Mucosa of rectum (tissue), 2 donors: Measurements from ENCODE around the gene CD37.
A peak's percentile ranks its signal among the peaks of the same experiment; 100 is the strongest.

ENCODE experiments used
- H3K27ac ChIP-seq, 2 donors: one replicate each; pipeline ENCODE4 v1.7.0; 2013; ENCODE audit warnings: inconsistent platforms in 2 of 2, low read depth in 2 of 2, low read length in 2 of 2
- H3K27me3 ChIP-seq, 2 donors: one replicate each; pipeline ENCODE4 v1.7.0; 2013; ENCODE audit warnings: low read length in 2 of 2; ENCODE audit not compliant: control insufficient read depth in 2 of 2, insufficient read depth in 2 of 2
- H3K36me3 ChIP-seq, 2 donors: one replicate each; pipeline ENCODE4 v1.7.0; 2013; ENCODE audit warnings: low read length in 2 of 2; ENCODE audit not compliant: control insufficient read depth in 2 of 2, insufficient read depth in 2 of 2
- H3K4me1 ChIP-seq, 2 donors: one replicate each; pipeline ENCODE4 v1.7.0; 2013; ENCODE audit warnings: low read length in 2 of 2, mild to moderate bottlenecking in 1 of 2; ENCODE audit not compliant: control insufficient read depth in 2 of 2, insufficient read depth in 2 of 2
- H3K4me3 ChIP-seq, 2 donors: one replicate each; pipeline ENCODE4 v1.7.0; 2013; ENCODE audit warnings: low read length in 2 of 2
- H3K9ac ChIP-seq, 2 donors: one replicate each; pipeline ENCODE4 v1.7.0; 2013; ENCODE audit warnings: low read length in 2 of 2, low read depth in 1 of 2, mild to moderate bottlenecking in 1 of 2
- H3K9me3 ChIP-seq, 2 donors: one replicate each; pipeline ENCODE4 v1.7.0; 2013; ENCODE audit warnings: low read length in 2 of 2; ENCODE audit not compliant: control insufficient read depth in 2 of 2
- donor health status: healthy.
- donor health status: Normal muscosa, but diverticular disease.

Gene CD37

DNA sequence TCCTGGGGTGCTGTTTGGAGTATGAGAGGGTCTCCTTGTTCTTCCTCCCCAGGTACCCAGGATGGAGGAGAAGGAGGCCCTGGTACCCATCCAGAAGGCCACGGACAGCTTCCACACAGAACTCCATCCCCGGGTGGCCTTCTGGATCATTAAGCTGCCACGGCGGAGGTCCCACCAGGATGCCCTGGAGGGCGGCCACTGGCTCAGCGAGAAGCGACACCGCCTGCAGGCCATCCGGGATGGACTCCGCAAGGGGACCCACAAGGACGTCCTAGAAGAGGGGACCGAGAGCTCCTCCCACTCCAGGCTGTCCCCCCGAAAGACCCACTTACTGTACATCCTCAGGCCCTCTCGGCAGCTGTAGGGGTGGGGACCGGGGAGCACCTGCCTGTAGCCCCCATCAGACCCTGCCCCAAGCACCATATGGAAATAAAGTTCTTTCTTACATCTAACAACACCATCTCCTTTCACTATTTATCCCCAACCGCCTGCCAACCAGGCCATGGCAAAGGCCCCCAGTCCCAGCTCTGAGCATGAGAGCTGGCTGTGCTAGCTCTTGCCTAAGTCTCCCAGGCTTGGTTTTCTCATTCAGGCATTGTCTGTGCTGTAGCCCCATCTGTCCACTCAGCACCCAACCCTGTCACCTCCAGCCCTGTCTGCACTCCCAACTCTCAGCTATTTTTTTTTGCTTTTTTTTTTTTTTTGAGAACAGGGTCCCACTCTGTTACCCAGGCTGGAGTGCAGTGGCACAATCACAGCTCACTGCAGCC, 39.6 kb downstream of the CD37 start:
- Histone ChIP-seq H3K27me3 (peaks cover 0 to 2% of the 10 kb centered on the region in 2 donors), H3K27ac (no peak overlapping the region), H3K4me1 (no peaks in the 10 kb centered on the region), H3K9ac (no peak overlapping the region), H3K4me3 (no peak overlapping the region), H3K9me3 (peaks cover 0 to under 1% of the 10 kb centered on the region in 2 donors), H3K36me3 (no peaks in the 10 kb centered on the region)

DNA sequence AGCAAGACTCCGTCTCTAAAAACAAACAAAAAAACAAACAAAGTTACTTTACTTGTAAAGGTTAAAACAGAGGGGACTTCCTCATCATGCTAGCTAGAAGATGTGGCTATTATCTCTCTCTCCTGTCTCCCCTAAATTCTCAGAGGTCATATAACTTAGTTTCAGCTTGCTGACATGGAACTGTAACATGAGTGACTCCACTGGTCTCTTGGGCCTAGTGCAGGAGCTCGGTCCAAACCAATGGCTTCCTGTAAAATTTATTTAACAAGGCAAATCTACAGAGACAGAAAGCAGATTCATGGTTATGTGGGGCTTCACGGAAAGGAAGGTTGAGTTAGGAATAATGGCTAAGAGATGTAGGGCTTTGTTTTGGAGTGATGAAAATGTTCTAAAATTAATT, 43.3 kb downstream of the CD37 start:
- no peaks in the 10 kb centered on the region for H3K36me3 ChIP-seq

DNA sequence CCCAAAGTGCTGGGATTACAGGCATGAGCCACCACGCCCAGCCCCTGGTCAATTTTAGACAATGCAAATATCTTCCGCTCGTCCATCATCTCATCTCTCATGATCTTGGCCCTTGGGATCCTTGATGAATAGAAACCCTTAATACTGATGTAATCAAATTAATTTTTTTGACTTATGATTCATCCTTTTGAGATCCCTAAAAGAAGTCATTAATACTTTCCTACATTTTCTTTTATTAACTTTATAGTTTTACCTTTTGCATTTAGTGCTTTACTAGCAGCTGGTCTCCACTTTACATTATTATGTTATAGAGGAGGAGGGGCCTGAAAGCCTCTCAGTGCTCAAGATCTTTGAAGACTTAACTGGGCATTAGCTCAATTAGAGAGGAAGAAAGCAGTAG, 45.2 kb downstream of the CD37 start:
- Histone ChIP-seq H3K9me3 (peaks cover 5 to 6% of the 10 kb centered on the region in 2 donors), H3K27me3 (peaks cover 0 to 2% of the 10 kb centered on the region in 2 donors), H3K4me3 (no peak overlapping the region), H3K27ac (no peak overlapping the region), H3K4me1 (no peaks in the 10 kb centered on the region), H3K36me3 (no peaks in the 10 kb centered on the region), H3K9ac (no peak overlapping the region)

More for the DNA sequence above, 43.3 kb downstream of the CD37 start:
- H3K9ac ChIP-seq: no peak overlapping the region
- H3K27ac ChIP-seq: no peak overlapping the region
- H3K4me1 ChIP-seq: no peaks in the 10 kb centered on the region
- H3K4me3 ChIP-seq: no peak overlapping the region
- H3K27me3 ChIP-seq: peaks cover 0 to 2% of the 10 kb centered on the region in 2 donors
- H3K9me3 ChIP-seq: peaks cover 5 to 6% of the 10 kb centered on the region in 2 donors

DNA sequence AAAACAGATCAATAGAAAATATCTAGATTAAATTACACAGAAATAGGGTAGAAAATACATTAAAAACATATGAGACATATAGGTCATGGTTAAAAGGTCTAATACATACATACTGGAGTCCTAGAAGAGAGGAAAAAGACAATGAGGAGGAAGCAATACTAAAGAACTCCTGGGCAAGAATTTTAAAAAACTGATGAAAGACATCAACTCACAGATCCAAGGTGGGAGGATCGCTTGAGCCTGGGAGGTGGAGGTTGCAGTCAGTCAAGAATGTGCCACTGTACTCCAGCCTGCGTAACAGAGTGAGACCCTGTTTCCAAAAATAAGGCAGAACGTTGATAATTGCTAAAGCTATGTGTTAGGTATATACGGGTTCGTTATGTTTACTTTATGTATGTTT, 47.4 kb downstream of the CD37 start:
- Histone ChIP-seq H3K4me1 (no peaks in the 10 kb centered on the region), H3K27ac (no peak overlapping the region), H3K27me3 (no peaks in the 10 kb centered on the region), H3K9me3 (peaks cover 5 to 6% of the 10 kb centered on the region in 2 donors), H3K36me3 (no peaks in the 10 kb centered on the region), H3K9ac (no peak overlapping the region), H3K4me3 (no peak overlapping the region)

DNA sequence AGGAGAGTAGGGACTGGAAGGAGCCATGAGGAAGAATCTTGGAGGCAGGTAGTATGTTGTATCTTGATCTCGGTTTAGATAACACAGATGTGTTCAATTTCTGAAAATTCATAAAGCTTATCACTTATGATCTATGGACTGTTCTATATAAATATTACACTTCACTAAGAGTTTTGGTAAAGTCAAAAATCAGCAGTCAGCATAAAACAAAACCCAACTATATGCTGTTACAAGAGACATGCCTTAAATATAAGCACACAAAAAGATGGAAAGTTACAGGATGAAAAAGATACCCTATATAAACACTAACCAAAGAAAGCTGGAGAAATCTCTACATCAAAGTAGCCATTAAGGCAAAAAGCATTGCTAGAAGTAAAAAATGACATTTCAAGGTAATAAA, 48.4 kb downstream of the CD37 start:
- Histone ChIP-seq H3K27ac (no peak overlapping the region), H3K36me3 (no peaks in the 10 kb centered on the region), H3K4me1 (no peaks in the 10 kb centered on the region), H3K9ac (no peak overlapping the region), H3K4me3 (no peak overlapping the region), H3K27me3 (no peaks in the 10 kb centered on the region), H3K9me3 (peaks cover 5 to 6% of the 10 kb centered on the region in 2 donors)

DNA sequence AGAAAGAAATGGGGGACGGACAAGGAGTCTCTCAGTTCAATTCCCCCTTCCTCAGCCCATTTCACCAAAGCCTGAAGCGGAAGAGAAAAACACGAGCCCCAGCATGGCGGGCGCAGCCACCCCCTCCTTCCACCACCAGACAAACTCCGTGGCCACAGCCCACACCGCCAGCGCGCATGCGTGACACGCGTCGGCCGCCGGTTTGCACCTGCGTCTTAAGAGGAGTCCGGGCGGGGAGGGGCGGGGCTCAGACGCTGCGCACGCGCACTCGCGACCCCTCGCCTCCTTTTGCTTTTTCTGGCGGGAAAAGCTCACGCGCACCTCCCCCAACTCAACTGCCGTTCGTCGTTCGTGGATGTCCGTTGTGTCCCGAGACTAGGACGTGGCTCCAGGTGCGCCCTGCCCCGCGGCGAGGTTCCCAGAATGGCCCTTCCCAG, 52.7 kb downstream of the CD37 start, which contains the start of gene KASH5:
Gene KASH5, plus strand, starts transcription at position 314 of the 437 bp plus-strand sequence. CDS start 2,635 bp downstream, outside the sequence.
- H3K27me3 ChIP-seq: peaks cover 2 to 4% of the 10 kb centered on the region in 2 donors
- no peaks in the 10 kb centered on the region for H3K36me3 ChIP-seq
- H3K27ac ChIP-seq: no peak within 1 kb of the TSS
- no peaks in the 10 kb centered on the region for H3K4me1 ChIP-seq
- peak within 1 kb of the TSS; percentile 27 to 37 for H3K4me3 ChIP-seq
- no peak within 1 kb of the TSS for H3K9ac ChIP-seq
- H3K9me3 ChIP-seq: no peaks in the 10 kb centered on the region

DNA sequence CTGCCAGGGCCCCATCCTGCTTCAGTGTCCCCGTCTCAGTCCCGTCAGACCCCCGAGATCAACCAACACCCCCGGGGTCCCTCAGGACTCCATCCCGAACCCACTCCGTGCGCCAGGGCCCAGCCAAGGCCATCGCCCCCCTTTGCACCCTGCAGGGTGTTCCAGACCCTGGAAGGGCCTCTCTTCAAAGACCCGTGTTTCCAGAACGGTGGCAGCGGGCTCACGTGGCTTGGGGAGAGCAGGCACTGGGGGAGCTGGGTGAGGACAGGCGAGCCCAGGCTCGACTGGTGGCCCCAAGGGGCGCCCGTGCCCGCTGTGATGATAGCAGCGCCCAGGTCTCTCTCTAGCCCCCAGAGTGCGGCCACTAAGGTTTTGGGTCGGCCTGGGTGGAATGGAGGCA, 54.2 kb downstream of the CD37 start:
- Histone ChIP-seq H3K9ac (no peak overlapping the region), H3K27ac (no peak overlapping the region), H3K36me3 (no peaks in the 10 kb centered on the region), H3K27me3 (peaks cover 2 to 4% of the 10 kb centered on the region in 2 donors), H3K4me1 (no peaks in the 10 kb centered on the region), H3K4me3 (no peak overlapping the region), H3K9me3 (no peaks in the 10 kb centered on the region)
